Activated CD8-positive, alpha-beta T cell treated with anti-CD3 and anti-CD28 coated beads for 36 hours (primary cell): ENCODE data around the gene LRRC40. TPM values are rescaled to one million over a fixed set of nuclear protein-coding genes. Genes with fewer than 3 reads are reported as not detected.
A peak's percentile ranks its signal among the peaks of the same experiment; 100 is the strongest.

ENCODE experiments used
- ATAC-seq: fragments of 200-7000 bp; cut with Tn5 transposase; one replicate; pipeline ENCODE4 v1.10.0; 2021; ENCODE audit warnings: mild to moderate bottlenecking, moderate library complexity
- CTCF ChIA-PET: fragments of 350-600 bp; sonication (Branson Sonifier 250); formaldehyde crosslinking; loops from one replicate; lab custom pipeline; 2021; ENCODE audit warnings: antibody characterized with exemption; lab: Charles Lee
- POLR2A ChIA-PET: fragments of 350-600 bp; sonication (Branson Sonifier 250); formaldehyde crosslinking; loops from one replicate; lab custom pipeline; 2021; ENCODE audit warnings: antibody characterized with exemption; lab: Charles Lee
- DNase-seq: peaks from one replicate; pipeline ENCODE4 v3.0.0-alpha.2; 2020
- H3K27ac Mint-ChIP-seq: one replicate; pipeline ENCODE4 v1.8.0; 2021; ENCODE audit warnings: mild to moderate bottlenecking, mixed read lengths
- H3K27me3 Mint-ChIP-seq: one replicate; pipeline ENCODE4 v1.8.0; 2021; ENCODE audit warnings: mixed read lengths
- H3K36me3 Mint-ChIP-seq: one replicate; pipeline ENCODE4 v1.8.0; 2021; ENCODE audit warnings: low read depth, mixed read lengths
- H3K4me1 Mint-ChIP-seq: one replicate; pipeline ENCODE4 v1.8.0; 2021; ENCODE audit warnings: low read depth, mixed read lengths
- H3K4me3 Mint-ChIP-seq: one replicate; pipeline ENCODE4 v1.8.0; 2021; ENCODE audit warnings: mild to moderate bottlenecking, moderate library complexity, mixed read lengths
- H3K9me3 Mint-ChIP-seq: one replicate; pipeline ENCODE4 v1.8.0; 2021; ENCODE audit warnings: mixed read lengths
- CTCF ChIP-seq: fragments of 200-600 bp; IDR thresholded peaks from one replicate; pipeline ENCODE4 v1.8.0; 2022; ENCODE audit warnings: antibody characterized with exemption, mild to moderate bottlenecking
- intact Hi-C: fragments of 100-400 bp; cut with micrococcal nuclease; formaldehyde crosslinking; loops from one replicate; pipeline ENCODE4 v1.10.0; 2022
- total RNA-seq, 2 experiments: library from RNA; stranded (reverse); gene quantifications; one replicate each; pipeline ENCODE4 v1.2.3, GENCODE V29; 2021

Gene LRRC40
- 10 to 100 TPM; 20.9 to 21.0 TPM for total RNA-seq

GRCh38 chr1:70205434-70206118 is at the start of gene LRRC40:
TSS of gene LRRC40 (minus strand) at chr1:70205579. CDS start at chr1:70205540, 39 bp downstream.
- Mint-ChIP-seq H3K36me3 (peaks cover 19% of the 10 kb centered on the region), H3K9me3 (no peaks in the 10 kb centered on the region), H3K27ac (peak within 1 kb of the TSS; percentile 99), H3K27me3 (no peaks in the 10 kb centered on the region), H3K4me1 (peaks cover 55% of the 10 kb centered on the region), H3K4me3 (peak within 1 kb of the TSS; percentile 97)
- intact Hi-C loops = no loop called here
- POLR2A ChIA-PET = interaction anchor here (0.6 to 3.8 kb wide), 7 partner anchors 10 to 843 kb away, joined by 3 to 21 read pairs (median 4); partner anchors contain the start of genes ANKRD13C and SRSF11
- peak; percentile 97 for DNase-seq
- TF ChIP-seq CTCF = no peak
- peak; percentile 97 for ATAC-seq
- CTCF ChIA-PET = interaction anchor here (1.4 to 1.7 kb wide), 2 partner anchors 15 to 206 kb away, joined by 4 to 9 read pairs; partner anchors contain the start of genes CTH and SRSF11

GRCh38 chr1:70248729-70249128 is 43.4 kb upstream of the LRRC40 start:
- H3K4me1 Mint-ChIP-seq = peaks cover 19% of the 10 kb centered on the region
- TF ChIP-seq CTCF = no peak
- ChIA-PET POLR2A (interaction anchor here (0.6 to 1.0 kb wide), 3 partner anchors 12 to 20 kb away, joined by 3 read pairs; no protein-coding TSS in a partner anchor), CTCF (no interaction called here)
- peak overlapping the region; percentile 50 for H3K27ac Mint-ChIP-seq
- H3K27me3 Mint-ChIP-seq = no peaks in the 10 kb centered on the region
- H3K36me3 Mint-ChIP-seq = peaks cover 60% of the 10 kb centered on the region
- H3K4me3 Mint-ChIP-seq = no peak overlapping the region
- H3K9me3 Mint-ChIP-seq = no peaks in the 10 kb centered on the region
- no peak for ATAC-seq
- no peak for DNase-seq
- intact Hi-C loops = no loop called here

GRCh38 chr1:70247768-70248167 is 42.4 kb upstream of the LRRC40 start:
- no peaks in the 10 kb centered on the region for H3K27me3 Mint-ChIP-seq
- intact Hi-C loops = no loop called here
- peak overlapping the region; percentile 63 for H3K27ac Mint-ChIP-seq
- peaks cover 19% of the 10 kb centered on the region for H3K4me1 Mint-ChIP-seq
- H3K4me3 Mint-ChIP-seq = no peak overlapping the region
- DNase-seq (no peak), ATAC-seq (peak; percentile 81)
- H3K9me3 Mint-ChIP-seq = no peaks in the 10 kb centered on the region
- POLR2A ChIA-PET = no interaction called here
- no peak for TF ChIP-seq CTCF
- CTCF ChIA-PET = interaction anchor here (0.7 kb wide), 1 partner anchor 280 kb away, joined by 3 read pairs; no protein-coding TSS in a partner anchor
- H3K36me3 Mint-ChIP-seq = peaks cover 67% of the 10 kb centered on the region

- ATAC-seq (no peak), DNase-seq (no peak)
- H3K36me3 Mint-ChIP-seq = peaks cover 67% of the 10 kb centered on the region
- ChIA-PET CTCF (interaction anchor here (0.7 kb wide), 1 partner anchor 281 kb away, joined by 3 read pairs; no protein-coding TSS in a partner anchor), POLR2A (interaction anchor here (1.0 kb wide), 2 partner anchors 22 to 107 kb away, joined by 3 read pairs; partner anchors contain the start of gene ANKRD13C)
- H3K4me1 Mint-ChIP-seq = peaks cover 19% of the 10 kb centered on the region
- intact Hi-C loops = no loop called here
- H3K27me3 Mint-ChIP-seq = no peaks in the 10 kb centered on the region
- TF ChIP-seq CTCF = no peak
- no peaks in the 10 kb centered on the region for H3K9me3 Mint-ChIP-seq
- no peak overlapping the region for H3K4me3 Mint-ChIP-seq
- H3K27ac Mint-ChIP-seq = peak overlapping the region; percentile 63
Observed at GRCh38 chr1:70247122-70247521, 41.7 kb upstream of the LRRC40 start.

GRCh38 chr1:70239940-70240339 is 34.6 kb upstream of the LRRC40 start:
- Mint-ChIP-seq H3K36me3 (peaks cover 57% of the 10 kb centered on the region), H3K27me3 (no peaks in the 10 kb centered on the region), H3K9me3 (no peaks in the 10 kb centered on the region), H3K4me1 (peaks cover 4% of the 10 kb centered on the region), H3K27ac (peak overlapping the region; percentile 32), H3K4me3 (no peak overlapping the region)
- no peak for ATAC-seq
- CTCF ChIA-PET = no interaction called here
- TF ChIP-seq CTCF = no peak
- intact Hi-C loops = no loop called here
- no peak for DNase-seq
- POLR2A ChIA-PET = no interaction called here
